Effector memory CD4-positive, alpha-beta T cell (primary cell): ENCODE results near the gene SETBP1.
"Not testable (repeated sequence)": the region's sequence is repeated elsewhere in the genome, so short reads cannot be mapped to it uniquely, and the experiment has no call there.

Experiments used
- DNase-seq, 3 donors: peaks; one replicate each; pipeline ENCODE4 v3.0.0-alpha.2; 2020
- H3K27ac ChIP-seq: 2 replicates; pipeline ENCODE4 v1.7.0; 2013; ENCODE audit warnings: mild to moderate bottlenecking, low read length, moderate library complexity; ENCODE audit not compliant: insufficient read depth, poor library complexity, severe bottlenecking
- H3K27me3 ChIP-seq: replicated peaks from 2 replicates; pipeline ENCODE4 v1.7.0; 2013; ENCODE audit warnings: mild to moderate bottlenecking, low read length; ENCODE audit not compliant: insufficient read depth, control insufficient read depth, poor library complexity, severe bottlenecking
- H3K36me3 ChIP-seq: 2 replicates; pipeline ENCODE4 v1.7.0; 2013; ENCODE audit warnings: mild to moderate bottlenecking, low read length, moderate library complexity; ENCODE audit not compliant: control insufficient read depth, insufficient read depth
- H3K4me1 ChIP-seq: 2 replicates; pipeline ENCODE4 v1.7.0; 2013; ENCODE audit warnings: low read length, mild to moderate bottlenecking; ENCODE audit not compliant: control insufficient read depth, insufficient read depth, poor library complexity, severe bottlenecking
- H3K4me3 ChIP-seq: 2 replicates; pipeline ENCODE4 v1.7.0; 2013; ENCODE audit warnings: low read length, low read depth, mild to moderate bottlenecking; ENCODE audit not compliant: insufficient read depth, poor library complexity, severe bottlenecking
- H3K9me3 ChIP-seq: 2 replicates; pipeline ENCODE4 v1.7.0; 2013; ENCODE audit warnings: mild to moderate bottlenecking, low read length, moderate library complexity; ENCODE audit not compliant: control insufficient read depth

SETBP1 gene

DNA sequence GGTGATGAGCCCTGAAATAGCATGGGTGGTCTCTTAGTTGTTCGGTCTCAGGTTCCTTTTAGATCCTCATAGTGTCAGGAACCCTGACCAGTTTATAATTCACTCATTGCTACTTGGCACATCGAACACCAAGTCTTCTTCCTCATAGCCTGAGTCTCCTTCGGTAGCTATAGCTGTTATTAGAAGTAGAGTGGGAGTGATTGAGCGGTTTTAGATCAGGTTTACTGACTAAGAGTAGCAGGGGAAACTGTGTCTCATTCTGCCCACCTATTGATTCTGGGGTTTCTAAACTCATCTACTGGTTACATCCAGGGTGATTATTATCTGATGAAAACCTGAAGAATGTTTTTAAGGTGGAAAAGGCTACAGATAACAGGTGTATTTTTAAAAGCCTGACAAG lies 114.6 kb downstream of the SETBP1 start:
- DNase-seq: no peak
- no peaks in the 10 kb centered on the region for H3K27me3 ChIP-seq

DNA sequence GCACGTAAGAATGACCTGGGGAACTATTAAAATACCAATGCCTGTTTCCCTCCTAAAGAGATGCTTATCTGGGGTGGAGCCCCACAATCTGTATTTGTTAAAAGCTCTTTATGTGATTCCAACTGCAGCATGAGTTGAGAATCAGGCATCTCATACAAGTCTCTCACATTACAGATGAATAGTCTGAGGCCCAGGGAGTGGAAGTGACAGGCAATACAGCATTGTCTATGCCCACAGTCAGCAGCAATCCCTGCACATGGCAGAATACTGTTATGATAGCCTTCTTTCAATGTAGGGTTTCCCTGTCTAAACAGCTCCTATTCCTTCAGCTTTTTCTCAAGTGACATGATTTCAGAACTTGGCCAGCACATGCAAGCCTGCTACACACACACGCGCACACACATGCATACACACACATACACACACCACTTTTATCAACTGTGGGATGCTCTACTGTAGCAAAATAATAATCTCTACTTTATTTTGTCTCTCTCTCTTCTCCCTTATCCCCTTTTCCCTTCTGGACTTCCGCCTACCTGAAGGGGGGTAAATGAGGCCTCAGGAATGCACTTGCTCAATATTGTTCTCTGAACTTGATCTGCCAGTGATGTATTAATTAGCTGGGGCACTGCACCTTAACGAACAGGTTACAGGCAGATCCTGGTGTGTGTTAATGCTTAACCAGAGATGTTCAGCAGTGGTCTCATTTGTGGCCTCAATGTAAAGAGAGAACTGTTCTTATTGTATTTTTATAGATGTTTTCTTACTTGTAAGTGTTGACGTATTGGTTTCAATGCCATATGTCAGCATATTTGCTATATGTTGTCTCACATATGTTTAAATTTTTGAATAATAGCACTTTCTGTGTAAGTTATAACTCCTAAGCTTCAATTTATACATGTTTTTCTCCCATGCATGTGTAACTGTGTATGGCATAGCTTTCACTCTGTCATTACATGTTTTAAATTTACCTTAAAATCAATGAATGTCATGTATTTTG lies 116.0 kb downstream of the SETBP1 start:
- H3K4me1 ChIP-seq: no peaks in the 10 kb centered on the region
- DNase-seq: no peak
- H3K27me3 ChIP-seq: no peaks in the 10 kb centered on the region
- no peak overlapping the region for H3K4me3 ChIP-seq
- no peak overlapping the region for H3K27ac ChIP-seq
- H3K9me3 ChIP-seq: no peaks in the 10 kb centered on the region
- no peaks in the 10 kb centered on the region for H3K36me3 ChIP-seq

More for the DNA sequence above, 114.6 kb downstream of the SETBP1 start:
- H3K27ac ChIP-seq: no peak overlapping the region
- H3K36me3 ChIP-seq: no peaks in the 10 kb centered on the region
- no peaks in the 10 kb centered on the region for H3K9me3 ChIP-seq
- H3K4me3 ChIP-seq: no peak overlapping the region
- H3K4me1 ChIP-seq: no peaks in the 10 kb centered on the region

DNA sequence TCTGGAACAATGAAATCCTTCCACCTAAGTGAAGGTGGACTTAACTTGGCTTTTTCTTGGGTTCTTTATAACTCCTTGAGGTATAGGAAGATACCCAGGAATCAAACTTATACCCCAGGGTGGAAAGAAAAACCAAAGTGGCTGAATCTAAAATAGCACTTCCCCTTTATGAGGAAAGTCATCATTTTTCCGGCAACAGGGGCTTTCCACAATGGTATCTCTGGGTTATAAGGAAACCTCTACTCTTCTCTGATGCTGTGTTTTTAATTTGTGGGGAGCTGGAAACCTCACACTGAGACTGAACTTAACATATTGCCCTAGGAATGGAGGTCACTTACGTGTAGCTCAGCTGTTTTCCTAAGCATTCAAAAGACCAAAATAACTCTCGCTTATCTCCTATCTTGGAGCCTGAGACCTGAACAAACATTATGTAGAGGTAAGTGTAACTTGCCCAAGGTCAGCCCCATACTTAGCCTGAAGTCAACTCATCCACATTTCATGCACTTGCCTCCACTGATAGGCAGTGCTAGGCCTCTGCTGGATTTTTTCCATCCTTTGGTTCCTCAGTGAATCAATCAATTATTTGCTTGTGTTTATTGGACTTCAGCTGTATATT lies 117.9 kb downstream of the SETBP1 start:
- Histone ChIP-seq H3K36me3 (no peaks in the 10 kb centered on the region), H3K4me1 (no peaks in the 10 kb centered on the region), H3K27ac (no peak overlapping the region), H3K27me3 (no peaks in the 10 kb centered on the region), H3K9me3 (no peaks in the 10 kb centered on the region), H3K4me3 (no peak overlapping the region)
- DNase-seq: no peak

DNA sequence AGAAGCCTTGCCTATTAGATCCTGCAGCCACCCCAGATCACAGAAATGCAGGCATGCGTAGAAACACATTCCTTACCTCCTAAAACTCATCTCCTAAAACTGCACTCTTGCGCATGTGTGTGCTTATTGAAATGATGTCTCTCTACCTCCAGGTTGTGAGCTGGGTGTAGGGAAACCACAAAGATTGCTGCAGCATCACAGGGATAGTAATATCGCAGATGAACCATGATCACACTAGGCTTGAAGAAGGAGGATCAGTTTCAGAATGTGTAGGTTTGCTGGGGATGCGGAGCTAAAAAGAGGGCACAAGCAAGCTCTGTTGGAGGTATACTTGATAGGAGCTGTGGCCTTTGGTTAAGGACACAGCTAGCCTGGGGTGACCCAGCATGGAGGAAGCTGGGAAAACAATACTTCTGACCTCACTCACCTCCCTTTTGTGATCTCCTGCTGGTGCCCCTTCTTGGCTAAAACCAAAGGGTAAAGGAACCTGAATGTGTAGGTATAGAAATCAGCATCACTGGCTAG lies 118.8 kb downstream of the SETBP1 start:
- Histone ChIP-seq H3K27me3 (no peaks in the 10 kb centered on the region), H3K9me3 (no peaks in the 10 kb centered on the region), H3K36me3 (no peaks in the 10 kb centered on the region), H3K4me1 (no peaks in the 10 kb centered on the region), H3K27ac (no peak overlapping the region), H3K4me3 (no peak overlapping the region)
- no peak for DNase-seq

DNA sequence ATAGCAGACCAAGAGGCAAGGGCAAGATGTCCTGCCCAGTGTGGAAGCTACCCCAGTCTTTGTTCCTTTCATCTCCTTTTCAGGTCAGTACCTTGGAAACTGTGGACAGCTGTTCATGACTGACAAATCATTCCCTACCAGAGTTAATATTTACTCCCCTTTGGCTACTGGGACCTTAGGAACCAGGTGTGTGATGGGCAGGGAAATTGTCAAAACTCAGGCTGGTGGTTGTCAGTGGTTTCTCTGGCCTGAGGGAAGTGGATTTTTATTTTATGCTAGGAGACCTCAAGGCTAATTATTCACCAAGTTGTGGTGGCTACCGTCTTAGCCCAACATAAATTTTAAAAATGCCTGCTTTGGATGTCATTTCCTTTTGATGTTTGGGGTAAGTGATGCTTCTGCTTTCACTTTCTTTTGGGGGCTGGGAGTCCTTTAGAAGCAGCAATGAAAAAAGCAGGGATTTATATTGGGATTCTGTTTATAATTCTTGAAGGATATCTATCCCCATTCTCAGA lies 119.3 kb downstream of the SETBP1 start:
- Histone ChIP-seq H3K27ac (no peak overlapping the region), H3K4me3 (no peak overlapping the region), H3K9me3 (no peaks in the 10 kb centered on the region), H3K27me3 (no peaks in the 10 kb centered on the region), H3K4me1 (no peaks in the 10 kb centered on the region), H3K36me3 (no peaks in the 10 kb centered on the region)
- DNase-seq: no peak

DNA sequence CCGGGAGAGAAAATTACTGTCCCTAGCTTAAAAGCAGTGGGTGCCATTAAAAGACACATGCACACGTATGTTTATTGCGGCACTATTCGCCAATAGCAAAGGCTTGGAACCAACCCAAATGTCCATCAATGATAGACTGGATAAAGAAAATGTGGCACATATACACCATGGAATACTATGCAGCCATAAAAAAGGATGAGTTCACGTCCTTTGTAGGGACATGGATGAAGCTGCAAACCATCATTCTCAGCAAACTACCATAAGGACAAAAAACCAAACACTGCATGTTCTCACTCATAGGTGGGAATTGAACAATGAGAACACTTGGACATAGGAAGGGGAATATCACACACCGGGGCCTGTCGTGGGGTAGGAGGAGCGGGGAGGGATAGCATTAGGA lies 120.1 kb downstream of the SETBP1 start:
- not testable (repeated sequence) for H3K27me3 ChIP-seq, H3K9me3 ChIP-seq, H3K4me3 ChIP-seq, H3K36me3 ChIP-seq, H3K4me1 ChIP-seq, H3K27ac ChIP-seq, DNase-seq

DNA sequence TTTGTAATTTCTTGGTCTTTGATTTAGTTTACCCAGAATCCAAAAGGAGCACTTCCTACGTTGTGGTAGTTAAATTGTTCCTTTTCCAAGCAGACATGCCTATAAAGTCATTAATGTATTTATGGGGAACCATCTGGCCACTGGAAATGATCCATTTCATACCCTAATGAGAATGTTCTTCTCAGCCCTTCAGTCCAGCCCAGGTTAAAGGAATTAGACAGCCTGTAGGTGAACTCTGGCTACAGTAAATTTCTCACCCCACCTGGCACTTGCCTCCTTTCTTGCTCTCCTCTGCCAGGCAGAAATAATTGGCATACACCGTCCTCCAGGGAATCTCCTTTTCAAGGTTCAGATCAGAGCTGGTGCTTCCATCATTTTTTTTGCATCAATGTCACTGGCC lies 121.1 kb downstream of the SETBP1 start:
- no peaks in the 10 kb centered on the region for H3K36me3 ChIP-seq
- no peaks in the 10 kb centered on the region for H3K9me3 ChIP-seq
- H3K27me3 ChIP-seq: no peaks in the 10 kb centered on the region
- no peak overlapping the region for H3K27ac ChIP-seq
- H3K4me3 ChIP-seq: no peak overlapping the region
- DNase-seq: no peak
- no peaks in the 10 kb centered on the region for H3K4me1 ChIP-seq

DNA sequence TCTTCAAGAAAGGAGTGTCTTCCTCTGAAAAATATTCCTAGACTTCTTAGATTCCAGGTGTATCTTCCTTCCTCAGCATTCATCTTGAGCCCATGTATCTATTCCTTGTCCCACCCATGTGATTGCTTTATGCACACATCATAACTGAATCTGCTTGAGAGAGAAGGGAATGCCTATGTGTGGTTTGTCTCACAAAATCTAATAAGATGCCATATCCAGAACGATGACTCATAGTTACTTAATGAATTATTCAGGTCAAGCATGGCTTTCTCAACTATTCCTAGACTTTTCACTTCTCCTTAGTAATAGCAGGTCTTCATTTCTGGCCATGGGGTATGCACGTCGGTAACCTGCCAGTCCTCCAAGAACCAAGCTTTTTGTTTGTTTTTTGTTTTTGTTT lies 121.8 kb downstream of the SETBP1 start:
- H3K4me3 ChIP-seq: no peak overlapping the region
- H3K4me1 ChIP-seq: no peaks in the 10 kb centered on the region
- no peak for DNase-seq
- H3K27ac ChIP-seq: no peak overlapping the region
- no peaks in the 10 kb centered on the region for H3K36me3 ChIP-seq
- no peaks in the 10 kb centered on the region for H3K27me3 ChIP-seq
- H3K9me3 ChIP-seq: no peaks in the 10 kb centered on the region

DNA sequence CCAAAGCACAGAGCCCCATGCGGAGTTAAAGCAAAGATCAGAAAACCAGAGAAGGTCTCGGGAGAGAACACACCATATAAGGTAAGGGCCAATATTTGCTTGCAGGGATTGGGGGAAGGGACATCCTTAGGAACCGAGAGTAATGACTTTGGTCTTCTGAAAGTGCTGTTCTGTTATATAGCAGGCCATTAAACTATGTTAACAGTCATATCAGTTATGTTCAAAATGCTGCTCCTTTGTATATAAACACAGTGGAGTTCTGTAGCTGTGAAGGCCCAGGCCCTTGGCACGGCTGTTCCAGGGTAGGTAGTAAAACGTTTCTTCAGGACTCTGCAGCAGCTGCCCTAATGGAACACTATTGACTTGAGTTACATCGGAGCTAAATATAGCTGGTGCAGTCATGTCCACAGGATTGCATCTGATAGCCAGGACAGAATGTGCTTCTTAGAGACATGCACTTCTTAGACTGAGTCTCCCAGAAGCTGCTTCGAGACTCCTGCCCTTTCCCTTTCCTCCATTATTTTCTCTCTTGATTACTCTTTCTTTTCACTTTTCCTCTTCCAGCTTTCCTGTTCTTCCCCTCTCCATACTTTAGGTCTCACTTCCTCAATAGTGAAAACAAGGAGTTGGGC lies 122.4 kb downstream of the SETBP1 start:
- H3K27ac ChIP-seq: no peak overlapping the region
- H3K4me3 ChIP-seq: no peak overlapping the region
- DNase-seq: no peak
- H3K4me1 ChIP-seq: no peaks in the 10 kb centered on the region
- H3K36me3 ChIP-seq: no peaks in the 10 kb centered on the region
- no peaks in the 10 kb centered on the region for H3K27me3 ChIP-seq
- no peaks in the 10 kb centered on the region for H3K9me3 ChIP-seq
